RWPE2 (cell line): ENCODE data around the gene AKAP8L.

Source experiments
- ATAC-seq: fragments of 200-7000 bp; cut with Tn5 transposase; 3 replicates; pipeline ENCODE4 v1.9.1; 2021; ENCODE audit warnings: low read depth
- DNase-seq: peaks from one replicate; pipeline ENCODE4 v3.0.0-alpha.2; 2020; ENCODE audit warnings: low spot score
- H3K27ac ChIP-seq: fragments of 450-650 bp; 2 replicates; pipeline ENCODE4 v1.5.1; 2017; ENCODE audit warnings: mild to moderate bottlenecking; ENCODE audit not compliant: poor library complexity, severe bottlenecking
- H3K27me3 ChIP-seq: fragments of 250-450 bp; sonication (Bioruptor Pico); 2 replicates; pipeline ENCODE4 v1.5.1; 2021; ENCODE audit warnings: mild to moderate bottlenecking, moderate library complexity; ENCODE audit not compliant: insufficient read depth, poor library complexity, severe bottlenecking
- H3K36me3 ChIP-seq: fragments of 250-450 bp; sonication (Bioruptor Pico); 2 replicates; pipeline ENCODE4 v1.5.1; 2020; ENCODE audit warnings: low read depth, mild to moderate bottlenecking, moderate library complexity
- H3K4me1 ChIP-seq: fragments of 250-450 bp; sonication (Bioruptor Pico); 2 replicates; pipeline ENCODE4 v1.5.1; 2021; ENCODE audit warnings: mild to moderate bottlenecking, moderate library complexity; ENCODE audit not compliant: insufficient read depth, poor library complexity, severe bottlenecking
- H3K4me3 ChIP-seq: fragments of 250-450 bp; sonication (Bioruptor Pico); 2 replicates; pipeline ENCODE4 v1.5.1; 2021; ENCODE audit warnings: mild to moderate bottlenecking, moderate library complexity; ENCODE audit not compliant: severe bottlenecking
- H3K9me3 ChIP-seq: fragments of 250-450 bp; sonication (Bioruptor Pico); 2 replicates; pipeline ENCODE4 v1.5.1; 2021; ENCODE audit warnings: mild to moderate bottlenecking, moderate library complexity; ENCODE audit not compliant: severe bottlenecking
- CTCF ChIP-seq: fragments of 450-650 bp; IDR thresholded peaks from one replicate; pipeline ENCODE4 v1.5.1; 2017; ENCODE audit warnings: mild to moderate bottlenecking, moderate library complexity; ENCODE audit not compliant: poor library complexity, severe bottlenecking

The AKAP8L gene

GRCh38 chr19:15426485-15427349 lies 7.9 kb upstream of the AKAP8L start:
- Histone ChIP-seq H3K4me1 (peaks cover 4% of the 10 kb centered on the region), H3K36me3 (peaks cover 62% of the 10 kb centered on the region), H3K4me3 (no peak overlapping the region), H3K27ac (no peak overlapping the region), H3K9me3 (peaks cover 4% of the 10 kb centered on the region), H3K27me3 (no peaks in the 10 kb centered on the region)
- no peak for TF ChIP-seq CTCF
- ATAC-seq (no peak), DNase-seq (no peak)

- Histone ChIP-seq H3K27ac (no peak overlapping the region), H3K9me3 (peaks cover 4% of the 10 kb centered on the region), H3K4me3 (no peak overlapping the region), H3K27me3 (no peaks in the 10 kb centered on the region), H3K36me3 (peaks cover 62% of the 10 kb centered on the region), H3K4me1 (no peaks in the 10 kb centered on the region)
- TF ChIP-seq CTCF, result no peak
- DNase-seq (peak; percentile 61), ATAC-seq (no peak)
These were observed 6.6 kb upstream of the AKAP8L start for GRCh38 chr19:15425321-15425950.

DNA sequence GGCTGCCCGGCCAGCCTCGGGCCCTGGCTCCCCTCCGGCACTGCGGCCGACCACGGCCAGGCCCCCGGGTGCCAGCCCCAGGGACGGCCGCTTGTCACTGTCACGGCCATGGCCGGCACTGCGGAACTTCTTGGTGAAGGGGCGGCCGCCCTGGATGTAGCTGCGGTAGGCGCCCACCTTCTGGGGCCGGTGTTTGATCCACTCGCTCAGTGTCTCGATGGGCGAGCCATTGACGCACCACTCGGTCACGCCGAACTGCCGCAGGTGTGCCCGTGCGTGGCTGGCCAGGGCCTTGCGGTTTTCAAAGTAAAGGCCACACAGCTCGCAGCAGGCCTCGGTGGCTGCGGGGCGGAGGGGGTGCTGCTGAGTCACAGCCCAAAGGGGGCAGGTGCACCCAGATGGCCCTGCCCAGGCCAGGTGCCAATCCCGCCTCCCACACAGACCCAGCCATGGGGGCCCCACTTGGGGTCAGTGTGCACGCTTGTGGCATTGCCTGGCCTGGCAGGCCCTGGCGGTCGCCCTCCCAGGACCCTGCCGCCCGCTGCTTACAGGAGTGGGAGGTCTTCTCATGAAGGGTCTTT lies 6.0 kb upstream of the AKAP8L start:
- DNase-seq (peak; percentile 64), ATAC-seq (no peak)
- Histone ChIP-seq H3K4me1 (no peaks in the 10 kb centered on the region), H3K36me3 (peaks cover 56% of the 10 kb centered on the region), H3K4me3 (no peak overlapping the region), H3K27me3 (no peaks in the 10 kb centered on the region), H3K27ac (no peak overlapping the region), H3K9me3 (peaks cover 4% of the 10 kb centered on the region)
- no peak for TF ChIP-seq CTCF

GRCh38 chr19:15424121-15424520 lies 5.3 kb upstream of the AKAP8L start:
- no peak overlapping the region for H3K27ac ChIP-seq
- no peak for TF ChIP-seq CTCF
- ATAC-seq (no peak), DNase-seq (no peak)
- no peaks in the 10 kb centered on the region for H3K27me3 ChIP-seq
- H3K4me1 ChIP-seq, result no peaks in the 10 kb centered on the region
- H3K4me3 ChIP-seq, result no peak overlapping the region
- peaks cover 53% of the 10 kb centered on the region for H3K36me3 ChIP-seq
- peaks cover 4% of the 10 kb centered on the region for H3K9me3 ChIP-seq
